ENCODE data around the gene MSL2.
"Not testable (repeated sequence)": the region's sequence is repeated elsewhere in the genome, so short reads cannot be mapped to it uniquely, and the experiment has no call there.

Gene MSL2

GRCh38 chr3:136207489-136208115, 11.5 kb upstream of the MSL2 start:
- Histone ChIP-seq H3K4me3 (ENCODE audit: low read length in 2 of 2) (no peak overlapping the region), H3K4me1 (ENCODE audit: control insufficient read depth, insufficient read depth, low read length) (no peaks in the 10 kb centered on the region), H3K36me3 (ENCODE audit: control insufficient read depth in 2 of 2, insufficient read depth in 2 of 2, low read length in 2 of 2) (no peaks in the 10 kb centered on the region), H3K27me3 (ENCODE audit: control insufficient read depth in 1 of 2, insufficient read depth in 2 of 2, low read length in 2 of 2) (no peaks in the 10 kb centered on the region), H3K9ac (ENCODE audit: low read length in 2 of 2) (no peak overlapping the region), H3K9me3 (ENCODE audit: control insufficient read depth in 2 of 2, low read length in 2 of 2) (no peaks in the 10 kb centered on the region), H3K27ac (ENCODE audit: low read length) (no peak overlapping the region)

- H3K27me3 ChIP-seq (ENCODE audit: control insufficient read depth in 1 of 2, insufficient read depth in 2 of 2, low read length in 2 of 2); H3K36me3 ChIP-seq (ENCODE audit: control insufficient read depth in 2 of 2, insufficient read depth in 2 of 2, low read length in 2 of 2); H3K9me3 ChIP-seq (ENCODE audit: control insufficient read depth in 2 of 2, low read length in 2 of 2); H3K4me3 ChIP-seq (ENCODE audit: low read length in 2 of 2); H3K9ac ChIP-seq (ENCODE audit: low read length in 2 of 2); H3K4me1 ChIP-seq (ENCODE audit: control insufficient read depth, insufficient read depth, low read length); H3K27ac ChIP-seq (ENCODE audit: low read length): not testable (repeated sequence)
Measured at GRCh38 chr3:136199219-136199618, 3.1 kb upstream of the MSL2 start.

GRCh38 chr3:136198462-136199078, 2.4 kb upstream of the MSL2 start:
- not testable (repeated sequence) for H3K27me3 ChIP-seq (ENCODE audit: control insufficient read depth in 1 of 2, insufficient read depth in 2 of 2, low read length in 2 of 2); H3K36me3 ChIP-seq (ENCODE audit: control insufficient read depth in 2 of 2, insufficient read depth in 2 of 2, low read length in 2 of 2); H3K4me3 ChIP-seq (ENCODE audit: low read length in 2 of 2); H3K9ac ChIP-seq (ENCODE audit: low read length in 2 of 2); H3K9me3 ChIP-seq (ENCODE audit: control insufficient read depth in 2 of 2, low read length in 2 of 2); H3K4me1 ChIP-seq (ENCODE audit: control insufficient read depth, insufficient read depth, low read length)
- H3K27ac ChIP-seq (ENCODE audit: low read length) = peak overlapping the region; percentile 18

- Histone ChIP-seq H3K9ac (ENCODE audit: low read length in 2 of 2) (peak overlapping the region; percentile 86 to 91), H3K36me3 (ENCODE audit: control insufficient read depth in 2 of 2, insufficient read depth in 2 of 2, low read length in 2 of 2) (no peaks in the 10 kb centered on the region)
Measured at GRCh38 chr3:136197159-136197793, 1.1 kb upstream of the MSL2 start.

GRCh38 chr3:136196401-136197158, 445 bp upstream of the MSL2 start:
- no peaks in the 10 kb centered on the region for H3K36me3 ChIP-seq (ENCODE audit: control insufficient read depth in 2 of 2, insufficient read depth in 2 of 2, low read length in 2 of 2)
- no peaks in the 10 kb centered on the region for H3K9me3 ChIP-seq (ENCODE audit: control insufficient read depth in 2 of 2, low read length in 2 of 2)
- H3K9ac ChIP-seq (ENCODE audit: low read length in 2 of 2) = peak overlapping the region; percentile 86 to 91
- peaks cover 10% of the 10 kb centered on the region for H3K4me1 ChIP-seq (ENCODE audit: control insufficient read depth, insufficient read depth, low read length)
- no peaks in the 10 kb centered on the region for H3K27me3 ChIP-seq (ENCODE audit: control insufficient read depth in 1 of 2, insufficient read depth in 2 of 2, low read length in 2 of 2)
- peak overlapping the region; percentile 95 for H3K27ac ChIP-seq (ENCODE audit: low read length)
- H3K4me3 ChIP-seq (ENCODE audit: low read length in 2 of 2) = peak overlapping the region; percentile 79 to 96

More at GRCh38 chr3:136197159-136197793, 1.1 kb upstream of the MSL2 start:
- Histone ChIP-seq H3K27ac (ENCODE audit: low read length) (peak overlapping the region; percentile 95), H3K27me3 (ENCODE audit: control insufficient read depth in 1 of 2, insufficient read depth in 2 of 2, low read length in 2 of 2) (no peaks in the 10 kb centered on the region), H3K4me1 (ENCODE audit: control insufficient read depth, insufficient read depth, low read length) (peaks cover 10% of the 10 kb centered on the region), H3K9me3 (ENCODE audit: control insufficient read depth in 2 of 2, low read length in 2 of 2) (no peaks in the 10 kb centered on the region), H3K4me3 (ENCODE audit: low read length in 2 of 2) (peak overlapping the region; percentile 79 to 96)

DNA sequence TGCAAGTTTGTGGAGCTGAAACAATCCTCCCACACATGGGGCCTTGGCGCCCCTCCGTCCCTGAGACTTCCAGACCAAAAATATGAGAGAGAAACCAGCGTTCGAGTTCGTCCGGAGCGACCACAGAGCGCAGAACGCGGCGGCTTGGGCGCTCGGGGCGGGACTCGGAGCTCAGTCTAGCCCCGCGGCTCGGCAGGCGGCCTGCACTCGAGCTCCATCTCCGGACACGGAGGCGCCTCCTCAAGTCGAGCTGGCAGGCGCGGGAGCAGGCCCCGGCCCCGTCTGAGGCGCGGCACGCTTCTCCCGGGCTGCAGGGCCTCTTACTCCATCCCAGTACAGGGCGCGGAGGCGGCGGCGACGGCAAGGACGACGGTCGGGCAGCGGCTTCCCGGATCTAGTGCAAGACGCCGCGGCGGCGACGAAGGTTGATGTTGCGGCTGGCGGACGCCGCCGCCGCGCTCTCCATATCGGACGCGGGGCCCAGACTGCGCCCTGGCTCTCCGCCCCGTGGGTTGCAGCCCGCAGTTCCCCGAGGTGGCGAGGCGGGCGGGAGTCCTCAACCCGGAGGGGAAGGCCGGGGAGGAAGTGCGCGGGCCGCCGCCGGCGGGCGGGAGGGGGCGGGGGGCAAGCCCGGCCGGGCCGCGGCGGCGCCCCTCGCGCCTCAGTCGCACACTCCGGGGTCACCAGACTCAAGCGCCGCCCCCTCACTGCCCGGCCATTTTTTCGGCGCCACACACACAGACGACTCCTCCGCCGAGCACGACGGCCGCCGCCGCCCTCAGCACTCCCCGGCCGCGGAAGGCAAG, 674 bp downstream of the MSL2 start:
- Histone ChIP-seq H3K4me1 (ENCODE audit: control insufficient read depth, insufficient read depth, low read length) (peaks cover 10% of the 10 kb centered on the region), H3K27me3 (ENCODE audit: control insufficient read depth in 1 of 2, insufficient read depth in 2 of 2, low read length in 2 of 2) (no peaks in the 10 kb centered on the region), H3K9ac (ENCODE audit: low read length in 2 of 2) (peak overlapping the region; percentile 86 to 91), H3K9me3 (ENCODE audit: control insufficient read depth in 2 of 2, low read length in 2 of 2) (no peaks in the 10 kb centered on the region), H3K4me3 (ENCODE audit: low read length in 2 of 2) (peak overlapping the region; percentile 96 to 99), H3K36me3 (ENCODE audit: control insufficient read depth in 2 of 2, insufficient read depth in 2 of 2, low read length in 2 of 2) (no peaks in the 10 kb centered on the region), H3K27ac (ENCODE audit: low read length) (peak overlapping the region; percentile 95)

DNA sequence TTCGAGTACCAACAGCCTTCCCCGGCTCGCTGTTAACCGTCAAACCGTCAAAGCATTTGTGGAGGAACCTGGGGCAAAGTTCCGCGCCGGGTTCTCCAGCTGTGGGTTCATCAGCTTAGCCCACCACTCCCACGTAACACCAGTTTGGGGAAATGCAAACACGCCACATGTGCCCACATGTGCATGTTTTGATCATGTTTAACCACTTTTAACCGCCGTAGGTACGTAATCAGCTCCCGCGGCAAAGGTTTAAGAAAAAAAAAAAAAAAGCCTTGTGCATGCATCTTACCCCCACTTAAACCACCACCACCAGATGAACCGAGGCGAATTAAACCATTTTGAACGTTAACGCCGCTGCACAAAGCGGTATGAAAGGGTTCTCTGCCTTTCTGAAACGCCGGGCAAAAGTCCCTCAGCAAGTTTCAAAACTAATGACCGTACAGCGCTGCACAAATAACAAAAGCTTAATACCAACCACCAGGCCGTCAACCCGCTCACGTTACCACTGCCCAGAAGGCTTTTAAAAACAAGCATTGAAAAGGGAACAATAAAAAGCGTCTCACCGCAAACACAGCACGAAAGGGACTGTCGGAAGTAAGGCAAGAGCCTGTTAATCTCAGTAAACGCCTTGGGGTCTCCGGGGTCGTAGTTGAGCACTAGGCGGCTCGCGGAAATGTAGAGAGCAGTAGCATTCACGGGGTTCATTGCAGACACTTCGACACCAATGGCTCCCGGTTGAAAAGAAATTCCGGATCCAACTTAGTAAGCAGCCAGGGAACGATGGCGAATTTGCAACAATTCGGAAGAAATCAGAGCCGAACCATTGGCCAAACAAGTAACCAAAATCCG, 1.5 kb downstream of the MSL2 start:
- H3K9me3 ChIP-seq (ENCODE audit: control insufficient read depth in 2 of 2, low read length in 2 of 2) = no peaks in the 10 kb centered on the region
- H3K36me3 ChIP-seq (ENCODE audit: control insufficient read depth in 2 of 2, insufficient read depth in 2 of 2, low read length in 2 of 2) = no peaks in the 10 kb centered on the region
- H3K27me3 ChIP-seq (ENCODE audit: control insufficient read depth in 1 of 2, insufficient read depth in 2 of 2, low read length in 2 of 2) = no peaks in the 10 kb centered on the region
- peak overlapping the region; percentile 95 for H3K27ac ChIP-seq (ENCODE audit: low read length)
- H3K9ac ChIP-seq (ENCODE audit: low read length in 2 of 2) = peak overlapping the region; percentile 86 to 91
- H3K4me3 ChIP-seq (ENCODE audit: low read length in 2 of 2) = peak overlapping the region; percentile 96 to 99
- peaks cover 14% of the 10 kb centered on the region for H3K4me1 ChIP-seq (ENCODE audit: control insufficient read depth, insufficient read depth, low read length)

DNA sequence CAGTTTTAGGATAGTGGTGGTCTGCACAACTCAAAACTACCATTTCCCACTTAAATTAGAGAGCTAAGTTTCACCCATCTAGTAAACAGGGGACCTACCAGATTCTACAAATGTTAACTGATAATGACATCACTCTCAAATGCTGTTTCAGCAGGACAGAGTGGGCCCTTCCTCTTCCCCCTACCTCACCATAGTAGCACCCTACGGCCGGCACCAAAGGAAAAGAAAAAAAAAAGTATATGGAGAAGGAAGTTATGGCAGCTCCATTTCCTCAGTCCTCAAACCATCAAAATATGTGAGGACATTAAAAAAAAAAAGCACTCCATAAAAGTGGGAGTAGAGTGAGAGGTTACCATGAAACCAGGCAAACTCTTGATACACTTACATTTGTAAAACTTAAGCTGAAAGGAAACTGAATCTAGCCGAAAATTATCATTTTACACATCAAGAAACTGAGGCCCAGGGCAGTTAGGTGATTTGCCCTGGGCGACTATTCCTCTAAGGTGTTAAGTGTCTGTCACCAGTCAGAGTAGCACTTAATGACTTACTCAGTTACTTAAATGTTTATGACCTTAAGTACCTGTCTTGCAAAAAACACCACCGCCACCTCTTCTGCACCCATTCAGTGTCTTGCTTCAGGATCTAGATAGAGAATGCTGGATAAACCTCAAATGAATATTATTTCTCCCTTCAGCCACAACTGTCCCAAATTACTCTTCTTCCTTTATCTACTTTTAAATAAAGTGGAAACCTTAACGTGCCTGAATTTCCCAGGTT, 2.7 kb downstream of the MSL2 start:
- H3K9me3 ChIP-seq (ENCODE audit: control insufficient read depth in 2 of 2, low read length in 2 of 2) = no peaks in the 10 kb centered on the region
- no peak overlapping the region for H3K27ac ChIP-seq (ENCODE audit: low read length)
- no peaks in the 10 kb centered on the region for H3K27me3 ChIP-seq (ENCODE audit: control insufficient read depth in 1 of 2, insufficient read depth in 2 of 2, low read length in 2 of 2)
- peak overlapping the region; percentile 96 to 99 for H3K4me3 ChIP-seq (ENCODE audit: low read length in 2 of 2)
- peaks cover 14% of the 10 kb centered on the region for H3K4me1 ChIP-seq (ENCODE audit: control insufficient read depth, insufficient read depth, low read length)
- H3K36me3 ChIP-seq (ENCODE audit: control insufficient read depth in 2 of 2, insufficient read depth in 2 of 2, low read length in 2 of 2) = no peaks in the 10 kb centered on the region
- peak overlapping the region; percentile 43 to 91 for H3K9ac ChIP-seq (ENCODE audit: low read length in 2 of 2)

GRCh38 chr3:136192831-136193230, 3.3 kb downstream of the MSL2 start:
- Histone ChIP-seq H3K27ac (ENCODE audit: low read length) (no peak overlapping the region), H3K9me3 (ENCODE audit: control insufficient read depth in 2 of 2, low read length in 2 of 2) (no peaks in the 10 kb centered on the region), H3K36me3 (ENCODE audit: control insufficient read depth in 2 of 2, insufficient read depth in 2 of 2, low read length in 2 of 2) (no peaks in the 10 kb centered on the region), H3K9ac (ENCODE audit: low read length in 2 of 2) (peak overlapping the region in 1 of 2 donors; percentile 91), H3K4me1 (ENCODE audit: control insufficient read depth, insufficient read depth, low read length) (peaks cover 19% of the 10 kb centered on the region), H3K27me3 (ENCODE audit: control insufficient read depth in 1 of 2, insufficient read depth in 2 of 2, low read length in 2 of 2) (no peaks in the 10 kb centered on the region), H3K4me3 (ENCODE audit: low read length in 2 of 2) (peak overlapping the region; percentile 96 to 99)
